ENCODE data around the gene CA5A. TPM values are rescaled to one million over a fixed set of nuclear protein-coding genes. Genes with fewer than 3 reads are reported as not detected.
"Not testable (repeated sequence)": the region's sequence is repeated elsewhere in the genome, so short reads cannot be mapped to it uniquely, and the experiment has no call there.

The CA5A gene
- polyA plus RNA-seq, 4 donors: under 0.01 TPM; not detected in 3

GRCh38 chr16:87938412-87938949 is 2.2 kb upstream of the CA5A start:
- WGBS, 3 donors: 93 to 99% (median 98%) methylated on average over 4 of the region's 4 CpGs
- FAIRE-seq: no peak

GRCh38 chr16:87937231-87937542 is 858 bp upstream of the CA5A start:
- FAIRE-seq; H3K9me3 ChIP-seq (ENCODE audit: control insufficient read depth in 2 of 2, insufficient read depth in 1 of 2, low read depth in 1 of 2, low read length in 1 of 2); H3K27ac ChIP-seq (ENCODE audit: low read depth in 1 of 3, low read length in 2 of 3); H3K27me3 ChIP-seq (ENCODE audit: control insufficient read depth in 3 of 3, insufficient read depth in 3 of 3, low read length in 3 of 3); H3K4me1 ChIP-seq (ENCODE audit: control insufficient read depth in 3 of 3, insufficient read depth in 2 of 3, low read depth in 1 of 3, low read length in 2 of 3); H3K36me3 ChIP-seq (ENCODE audit: control insufficient read depth in 3 of 3, insufficient read depth in 2 of 3, low read depth in 1 of 3, low read length in 3 of 3); H3K4me3 ChIP-seq (ENCODE audit: low read depth in 1 of 3, low read length in 3 of 3); DNase-seq: not testable (repeated sequence)
- WGBS, 3 donors: 82 to 84% (median 83%) methylated on average over 6 to 7 of the region's 7 CpGs

More at GRCh38 chr16:87938412-87938949, 2.2 kb upstream of the CA5A start:
- H3K4me1 ChIP-seq (ENCODE audit: control insufficient read depth in 3 of 3, insufficient read depth in 2 of 3, low read depth in 1 of 3, low read length in 2 of 3): no peaks in the 10 kb centered on the region
- no peak overlapping the region for H3K27ac ChIP-seq (ENCODE audit: low read depth in 1 of 3, low read length in 2 of 3)
- no peaks in the 10 kb centered on the region for H3K9me3 ChIP-seq (ENCODE audit: control insufficient read depth in 2 of 2, insufficient read depth in 1 of 2, low read depth in 1 of 2, low read length in 1 of 2)
- no peaks in the 10 kb centered on the region for H3K27me3 ChIP-seq (ENCODE audit: control insufficient read depth in 3 of 3, insufficient read depth in 3 of 3, low read length in 3 of 3)
- H3K36me3 ChIP-seq (ENCODE audit: control insufficient read depth in 3 of 3, insufficient read depth in 2 of 3, low read depth in 1 of 3, low read length in 3 of 3): no peaks in the 10 kb centered on the region
- H3K4me3 ChIP-seq (ENCODE audit: low read depth in 1 of 3, low read length in 3 of 3): no peak overlapping the region
- DNase-seq: no peak

- not testable (repeated sequence) for H3K27me3 ChIP-seq (ENCODE audit: control insufficient read depth in 3 of 3, insufficient read depth in 3 of 3, low read length in 3 of 3); H3K9me3 ChIP-seq (ENCODE audit: control insufficient read depth in 2 of 2, insufficient read depth in 1 of 2, low read depth in 1 of 2, low read length in 1 of 2); H3K36me3 ChIP-seq (ENCODE audit: control insufficient read depth in 3 of 3, insufficient read depth in 2 of 3, low read depth in 1 of 3, low read length in 3 of 3); H3K4me3 ChIP-seq (ENCODE audit: low read depth in 1 of 3, low read length in 3 of 3); H3K4me1 ChIP-seq (ENCODE audit: control insufficient read depth in 3 of 3, insufficient read depth in 2 of 3, low read depth in 1 of 3, low read length in 2 of 3); H3K27ac ChIP-seq (ENCODE audit: low read depth in 1 of 3, low read length in 2 of 3); FAIRE-seq; DNase-seq
- 90 to 94% (median 91%) methylated on average over 13 to 14 of the region's 14 CpGs for WGBS, 3 donors
Measured at GRCh38 chr16:87936016-87936374, 334 bp downstream of the CA5A start.

GRCh38 chr16:87934752-87935425 is 1.4 kb downstream of the CA5A start:
- 81 to 84% (median 83%) methylated on average over 17 to 19 of the region's 19 CpGs for WGBS, 3 donors
- FAIRE-seq; H3K27me3 ChIP-seq (ENCODE audit: control insufficient read depth in 3 of 3, insufficient read depth in 3 of 3, low read length in 3 of 3); DNase-seq; H3K36me3 ChIP-seq (ENCODE audit: control insufficient read depth in 3 of 3, insufficient read depth in 2 of 3, low read depth in 1 of 3, low read length in 3 of 3); H3K4me1 ChIP-seq (ENCODE audit: control insufficient read depth in 3 of 3, insufficient read depth in 2 of 3, low read depth in 1 of 3, low read length in 2 of 3); H3K27ac ChIP-seq (ENCODE audit: low read depth in 1 of 3, low read length in 2 of 3); H3K9me3 ChIP-seq (ENCODE audit: control insufficient read depth in 2 of 2, insufficient read depth in 1 of 2, low read depth in 1 of 2, low read length in 1 of 2); H3K4me3 ChIP-seq (ENCODE audit: low read depth in 1 of 3, low read length in 3 of 3): not testable (repeated sequence)

- DNase-seq: no peak
- H3K9me3 ChIP-seq (ENCODE audit: control insufficient read depth in 2 of 2, insufficient read depth in 1 of 2, low read depth in 1 of 2, low read length in 1 of 2): peaks cover 0 to 2% of the 10 kb centered on the region in 2 donors
- H3K4me1 ChIP-seq (ENCODE audit: control insufficient read depth in 3 of 3, insufficient read depth in 2 of 3, low read depth in 1 of 3, low read length in 2 of 3): no peaks in the 10 kb centered on the region
- FAIRE-seq: no peak
- H3K36me3 ChIP-seq (ENCODE audit: control insufficient read depth in 3 of 3, insufficient read depth in 2 of 3, low read depth in 1 of 3, low read length in 3 of 3): no peaks in the 10 kb centered on the region
- WGBS, 3 donors: 79 to 87% (median 84%) methylated on average over 3 of the region's 3 CpGs
- H3K27ac ChIP-seq (ENCODE audit: low read depth in 1 of 3, low read length in 2 of 3): no peak overlapping the region
- H3K4me3 ChIP-seq (ENCODE audit: low read depth in 1 of 3, low read length in 3 of 3): no peak overlapping the region
- H3K27me3 ChIP-seq (ENCODE audit: control insufficient read depth in 3 of 3, insufficient read depth in 3 of 3, low read length in 3 of 3): no peaks in the 10 kb centered on the region
Measured at GRCh38 chr16:87933140-87933495, 3.2 kb downstream of the CA5A start.

- H3K27me3 ChIP-seq (ENCODE audit: control insufficient read depth in 3 of 3, insufficient read depth in 3 of 3, low read length in 3 of 3); H3K36me3 ChIP-seq (ENCODE audit: control insufficient read depth in 3 of 3, insufficient read depth in 2 of 3, low read depth in 1 of 3, low read length in 3 of 3); H3K4me1 ChIP-seq (ENCODE audit: control insufficient read depth in 3 of 3, insufficient read depth in 2 of 3, low read depth in 1 of 3, low read length in 2 of 3); FAIRE-seq; DNase-seq; H3K27ac ChIP-seq (ENCODE audit: low read depth in 1 of 3, low read length in 2 of 3); H3K4me3 ChIP-seq (ENCODE audit: low read depth in 1 of 3, low read length in 3 of 3); H3K9me3 ChIP-seq (ENCODE audit: control insufficient read depth in 2 of 2, insufficient read depth in 1 of 2, low read depth in 1 of 2, low read length in 1 of 2): not testable (repeated sequence)
- 66 to 88% (median 87%) methylated on average over 12 to 17 of the region's 17 CpGs for WGBS, 3 donors
Measured at GRCh38 chr16:87932475-87933139, 3.7 kb downstream of the CA5A start.

GRCh38 chr16:87931504-87931903 is 4.8 kb downstream of the CA5A start:
- FAIRE-seq: no peak
- Histone ChIP-seq H3K27me3 (ENCODE audit: control insufficient read depth in 3 of 3, insufficient read depth in 3 of 3, low read length in 3 of 3) (no peaks in the 10 kb centered on the region), H3K9me3 (ENCODE audit: control insufficient read depth in 2 of 2, insufficient read depth in 1 of 2, low read depth in 1 of 2, low read length in 1 of 2) (peaks cover 0 to 2% of the 10 kb centered on the region in 2 donors), H3K27ac (ENCODE audit: low read depth in 1 of 3, low read length in 2 of 3) (no peak overlapping the region), H3K4me3 (ENCODE audit: low read depth in 1 of 3, low read length in 3 of 3) (no peak overlapping the region), H3K36me3 (ENCODE audit: control insufficient read depth in 3 of 3, insufficient read depth in 2 of 3, low read depth in 1 of 3, low read length in 3 of 3) (no peaks in the 10 kb centered on the region), H3K4me1 (ENCODE audit: control insufficient read depth in 3 of 3, insufficient read depth in 2 of 3, low read depth in 1 of 3, low read length in 2 of 3) (no peaks in the 10 kb centered on the region)
- DNase-seq: no peak
- 84 to 87% (median 85%) methylated on average over 17 of the region's 17 CpGs for WGBS, 3 donors

- FAIRE-seq (no peak), DNase-seq (no peak)
- H3K9me3 ChIP-seq (ENCODE audit: control insufficient read depth in 2 of 2, insufficient read depth in 1 of 2, low read depth in 1 of 2, low read length in 1 of 2): peaks cover 0 to 2% of the 10 kb centered on the region in 2 donors
- H3K4me1 ChIP-seq (ENCODE audit: control insufficient read depth in 3 of 3, insufficient read depth in 2 of 3, low read depth in 1 of 3, low read length in 2 of 3): no peaks in the 10 kb centered on the region
- H3K27ac ChIP-seq (ENCODE audit: low read depth in 1 of 3, low read length in 2 of 3): no peak overlapping the region
- H3K27me3 ChIP-seq (ENCODE audit: control insufficient read depth in 3 of 3, insufficient read depth in 3 of 3, low read length in 3 of 3): no peaks in the 10 kb centered on the region
- WGBS, 3 donors: 53 to 64% (median 61%) methylated on average over 11 of the region's 11 CpGs
- no peaks in the 10 kb centered on the region for H3K36me3 ChIP-seq (ENCODE audit: control insufficient read depth in 3 of 3, insufficient read depth in 2 of 3, low read depth in 1 of 3, low read length in 3 of 3)
- H3K4me3 ChIP-seq (ENCODE audit: low read depth in 1 of 3, low read length in 3 of 3): no peak overlapping the region
Measured at GRCh38 chr16:87930456-87930855, 5.9 kb downstream of the CA5A start.

All from small intestine (tissue), 7 donors.